HG03095 (cell line): Measurements from ENCODE around the gene NT5E.
"Not testable (repeated sequence)": the region's sequence is repeated elsewhere in the genome, so short reads cannot be mapped to it uniquely, and the experiment has no call there.

ENCODE experiments used
- ATAC-seq: cut with Tn5 transposase; IDR thresholded peaks from one replicate; pipeline ENCODE4 v1.9.1; 2021; ENCODE audit warnings: moderate library complexity; ENCODE audit not compliant: unreplicated experiment

Gene NT5E

GRCh38 chr6:85449818-85450759, at the start of gene NT5E:
Gene NT5E, plus strand, starts transcription at chr6:85450083. Its CDS starts 57 bp downstream, at chr6:85450140.
- peak; percentile 74 for ATAC-seq

- ATAC-seq = no peak
Observed at GRCh38 chr6:85400331-85400730, 49.6 kb upstream of the NT5E start.

GRCh38 chr6:85401186-85402021, 48.5 kb upstream of the NT5E start:
- ATAC-seq = no peak

GRCh38 chr6:85402071-85402470, 47.8 kb upstream of the NT5E start:
- no peak for ATAC-seq

- ATAC-seq = no peak
Observed at GRCh38 chr6:85402922-85403321, 47.0 kb upstream of the NT5E start.

GRCh38 chr6:85403331-85404015, 46.4 kb upstream of the NT5E start:
- no peak for ATAC-seq

DNA sequence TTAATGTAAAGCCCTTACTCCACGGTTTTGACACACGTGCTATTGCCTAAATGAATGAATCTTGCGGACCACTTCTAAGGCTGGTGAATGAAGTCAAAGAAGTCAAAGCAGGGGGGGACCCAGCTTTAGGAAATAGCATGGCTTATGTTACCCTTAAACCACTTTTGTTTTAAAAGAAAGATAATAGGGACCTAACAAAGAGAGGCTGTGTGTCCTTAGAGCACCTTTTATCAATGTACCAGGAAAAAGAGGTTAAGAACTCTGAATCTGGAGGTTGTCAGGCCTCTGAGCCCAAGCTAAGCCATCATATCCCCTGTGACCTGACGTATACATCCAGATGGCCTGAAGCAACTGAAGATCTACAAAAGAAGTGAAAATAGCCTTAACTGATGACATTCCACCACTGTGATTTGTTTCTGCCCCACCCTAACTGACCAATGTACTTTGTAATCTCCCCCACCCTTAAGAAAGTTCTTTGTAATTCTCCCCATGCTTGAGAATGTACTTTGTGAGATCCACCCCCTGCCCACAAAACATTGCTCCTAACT, 45.8 kb upstream of the NT5E start:
- not testable (repeated sequence) for ATAC-seq

- ATAC-seq = no peak
Observed at GRCh38 chr6:85404564-85405174, 45.2 kb upstream of the NT5E start.

- peak; percentile 48 for ATAC-seq
Observed at GRCh38 chr6:85405175-85405852, 44.6 kb upstream of the NT5E start.

GRCh38 chr6:85405853-85406198, 44.1 kb upstream of the NT5E start:
- peak; percentile 15 for ATAC-seq

- no peak for ATAC-seq
Observed at GRCh38 chr6:85406641-85407075, 43.2 kb upstream of the NT5E start.

GRCh38 chr6:85408039-85408438, 41.8 kb upstream of the NT5E start:
- no peak for ATAC-seq

GRCh38 chr6:85412911-85413430, 36.9 kb upstream of the NT5E start:
- no peak for ATAC-seq

DNA sequence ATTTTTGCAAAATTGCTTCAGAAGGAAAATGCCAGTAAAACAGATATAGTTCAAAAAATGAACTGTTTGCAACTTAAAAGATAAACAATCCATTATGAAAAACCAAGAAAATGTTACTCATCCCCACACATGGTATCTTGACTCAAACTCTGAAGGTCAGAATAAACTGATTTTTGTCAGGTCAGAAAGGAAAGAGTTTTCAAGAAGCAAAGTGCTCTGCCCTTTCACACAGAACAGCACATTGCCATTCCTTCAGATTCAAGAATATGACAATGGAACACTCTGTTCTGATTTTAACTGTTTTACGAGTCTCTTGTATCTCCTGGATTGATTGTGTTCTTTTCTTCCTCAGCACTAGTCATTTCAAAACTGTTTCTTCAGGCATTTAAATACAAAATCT, 33.8 kb upstream of the NT5E start:
- no peak for ATAC-seq

- ATAC-seq = no peak
Observed at GRCh38 chr6:85416766-85417165, 33.1 kb upstream of the NT5E start.

DNA sequence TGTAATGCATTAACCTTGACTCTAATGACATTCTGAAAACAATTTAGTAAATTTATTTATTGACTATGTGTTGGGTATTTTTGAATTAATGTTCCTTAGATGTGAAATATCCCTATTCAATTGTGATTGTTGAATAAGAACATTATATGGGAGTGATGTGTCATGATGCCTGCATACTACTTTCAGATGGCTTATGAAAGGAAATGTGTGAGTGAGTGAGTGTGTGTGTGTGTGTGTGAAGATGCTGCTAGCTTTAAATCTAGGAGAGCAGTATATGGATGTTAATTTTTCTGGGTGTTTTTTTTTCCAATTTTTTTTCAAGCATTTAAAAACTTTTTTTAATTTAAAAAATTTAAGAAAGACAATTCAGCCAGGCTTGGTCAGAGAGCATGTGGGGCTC, 32.5 kb upstream of the NT5E start:
- no peak for ATAC-seq

DNA sequence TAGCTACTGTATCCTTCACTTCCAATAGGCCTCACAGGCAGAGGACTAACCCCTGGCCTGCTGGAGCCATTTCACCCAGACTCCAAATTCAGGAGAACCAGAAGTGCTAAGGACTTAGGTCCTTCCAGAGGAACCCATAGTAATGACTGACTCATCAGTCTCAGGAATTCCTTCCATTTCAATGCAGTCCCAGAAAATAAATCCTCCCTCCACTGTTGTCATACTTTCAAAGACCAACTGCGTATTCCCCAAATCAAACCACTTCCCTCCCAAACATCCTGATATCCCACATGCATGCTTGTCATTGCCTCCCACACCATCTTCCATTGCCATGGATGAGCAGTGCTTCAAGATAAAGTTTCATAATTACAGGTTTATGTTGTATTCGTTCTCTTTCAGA, 31.8 kb upstream of the NT5E start:
- no peak for ATAC-seq

- ATAC-seq = peak; percentile 62
Observed at GRCh38 chr6:85419046-85419759, 30.7 kb upstream of the NT5E start.

DNA sequence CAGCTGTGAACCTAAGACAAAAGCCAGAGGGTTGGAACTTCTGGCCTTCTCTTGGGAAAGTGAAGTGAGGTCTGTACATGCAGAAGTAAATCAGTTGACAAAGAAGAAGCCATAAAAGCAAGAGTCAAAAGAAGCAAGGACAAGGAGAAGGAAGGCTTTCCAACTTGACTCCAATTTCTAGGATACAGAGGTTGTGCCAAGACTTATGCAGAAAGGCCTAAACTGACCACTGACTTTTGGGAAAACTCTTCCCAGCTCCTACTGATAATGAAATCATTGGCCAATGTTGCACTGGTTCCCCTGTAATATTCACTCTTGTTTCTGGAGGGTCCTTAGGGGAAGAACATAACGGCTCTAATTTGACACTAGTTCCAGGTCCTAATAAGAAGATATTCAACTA, 29.3 kb upstream of the NT5E start:
- no peak for ATAC-seq
